Measurements from ENCODE around the gene CATSPER3.
A peak's percentile ranks its signal among the peaks of the same experiment; 100 is the strongest.

Gene CATSPER3

DNA sequence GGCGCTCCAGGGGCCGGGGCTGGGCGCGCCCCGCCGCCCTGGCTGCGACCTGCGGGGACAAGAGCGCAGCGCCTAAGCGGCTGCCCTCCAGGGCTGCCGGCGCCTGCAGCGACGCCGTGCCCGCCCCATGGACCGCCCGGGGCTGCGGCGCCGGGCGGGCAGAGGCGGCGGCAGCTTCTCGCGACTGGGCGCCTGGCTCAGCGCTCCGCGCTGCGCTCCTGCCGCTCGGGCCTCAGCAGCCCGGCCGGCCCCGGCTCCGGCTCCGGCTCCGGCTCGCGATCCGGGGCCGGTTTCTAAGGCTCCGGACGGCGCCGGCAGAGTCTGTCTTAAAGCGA lies 66.2 kb downstream of the CATSPER3 start, which contains the start of gene PITX1:
Gene PITX1, minus strand, starts transcription at position 328 of the 335 bp plus-strand sequence. CDS start 347 bp downstream, outside the sequence.
- peaks cover 10 to 17% of the 10 kb centered on the region in 2 experiments for H3K4me1 ChIP-seq (ENCODE audit: control insufficient read depth in 1 of 2, insufficient read depth in 2 of 2, low read length in 2 of 2)
- H4K12ac ChIP-seq (ENCODE audit: low read depth, low read length) = no peak within 1 kb of the TSS
- no CpG with 5 or more reads among the region's 49 CpGs for WGBS (ENCODE audit: extremely low coverage, insufficient coverage, insufficient read length)
- H4K91ac ChIP-seq (ENCODE audit: low read depth, low read length) = no peak within 1 kb of the TSS
- H3K4ac ChIP-seq (ENCODE audit: low read depth, low read length) = no peak within 1 kb of the TSS
- no peak within 1 kb of the TSS for H2BK12ac ChIP-seq (ENCODE audit: low read length)
- no peak within 1 kb of the TSS for H3K18ac ChIP-seq (ENCODE audit: low read length)
- no peak within 1 kb of the TSS for H3K14ac ChIP-seq (ENCODE audit: low read length)
- peak within 1 kb of the TSS; percentile 71 for H3K4me2 ChIP-seq (ENCODE audit: low read length)
- peaks cover 14% of the 10 kb centered on the region for H3K9me3 ChIP-seq (ENCODE audit: insufficient read depth, low read depth, low read length)
- H3K36me3 ChIP-seq (ENCODE audit: control insufficient read depth in 1 of 2, insufficient read depth in 2 of 2, low read length in 2 of 2) = no peaks in the 10 kb centered on the region
- peak within 1 kb of the TSS; percentile 70 for H2AFZ ChIP-seq (ENCODE audit: insufficient read depth, low read length, poor library complexity)
- H3K9ac ChIP-seq (ENCODE audit: low read length) = no peak within 1 kb of the TSS
- peak within 1 kb of the TSS; percentile 51 for H3K4me3 ChIP-seq (ENCODE audit: low read depth, low read length)
- H2BK5ac ChIP-seq (ENCODE audit: low read depth, low read length, poor library complexity) = no peak within 1 kb of the TSS
- no peak within 1 kb of the TSS for H2BK120ac ChIP-seq (ENCODE audit: insufficient read depth, low read length, poor library complexity)
- H3K27ac ChIP-seq (ENCODE audit: low read depth, low read length) = no peak within 1 kb of the TSS
- no peaks in the 10 kb centered on the region for H3K79me2 ChIP-seq (ENCODE audit: control insufficient read depth, insufficient read depth, low read length, poor library complexity)
- H2AK5ac ChIP-seq (ENCODE audit: low read length) = no peak within 1 kb of the TSS
- H4K8ac ChIP-seq (ENCODE audit: low read depth, low read length) = no peak within 1 kb of the TSS
- peak; percentile 26 to 59 for DNase-seq
- H3K27me3 ChIP-seq (ENCODE audit: insufficient read depth, low read length) = peaks cover 87% of the 10 kb centered on the region
- no peaks in the 10 kb centered on the region for H3K79me1 ChIP-seq (ENCODE audit: low read length)
- H3K23ac ChIP-seq (ENCODE audit: low read length) = no peak within 1 kb of the TSS

DNA sequence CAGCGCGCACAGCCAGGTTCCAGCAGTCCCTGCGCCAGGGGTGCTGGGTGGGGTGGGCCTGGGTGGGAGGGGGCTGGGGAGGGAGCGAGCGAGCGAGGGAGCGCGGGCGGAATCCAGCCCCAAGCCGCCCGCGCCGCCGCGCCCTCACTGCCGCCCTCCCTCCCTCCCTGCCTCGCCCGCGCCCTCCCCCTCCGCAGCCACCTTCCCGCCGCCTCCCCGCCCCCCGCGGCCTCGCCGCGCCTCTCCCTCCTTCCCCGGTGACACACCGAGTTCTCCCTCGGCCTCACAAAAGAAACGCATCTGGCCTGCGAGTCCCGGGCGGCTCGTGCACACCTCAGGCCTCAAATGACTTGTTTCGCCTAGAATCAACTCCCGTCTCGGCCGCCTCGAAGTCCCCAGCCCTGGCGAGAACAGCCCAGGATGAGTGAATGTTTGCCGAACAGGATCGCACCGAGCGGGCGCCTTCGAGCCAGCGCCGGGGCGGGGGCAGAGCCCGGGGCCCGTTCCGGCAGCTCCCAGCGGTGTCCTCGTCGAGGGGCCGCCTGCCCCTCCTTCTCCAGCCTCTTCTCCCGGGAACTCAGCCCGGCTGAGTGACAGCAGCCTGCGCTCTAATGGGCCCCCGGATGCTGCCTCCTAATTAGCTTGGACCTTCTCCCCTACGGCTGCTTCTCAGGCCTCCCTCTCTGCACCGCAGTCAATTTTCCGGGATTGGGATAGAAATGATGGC lies 66.7 kb downstream of the CATSPER3 start:
- H3K14ac ChIP-seq (ENCODE audit: low read length) = no peak overlapping the region
- H4K8ac ChIP-seq (ENCODE audit: low read depth, low read length) = no peak overlapping the region
- H2BK12ac ChIP-seq (ENCODE audit: low read length) = no peak overlapping the region
- H3K9ac ChIP-seq (ENCODE audit: low read length) = no peak overlapping the region
- H3K27me3 ChIP-seq (ENCODE audit: insufficient read depth, low read length) = peaks cover 87% of the 10 kb centered on the region
- no peak overlapping the region for H3K18ac ChIP-seq (ENCODE audit: low read length)
- H2BK5ac ChIP-seq (ENCODE audit: low read depth, low read length, poor library complexity) = no peak overlapping the region
- no peaks in the 10 kb centered on the region for H3K79me2 ChIP-seq (ENCODE audit: control insufficient read depth, insufficient read depth, low read length, poor library complexity)
- H3K23ac ChIP-seq (ENCODE audit: low read length) = no peak overlapping the region
- H2BK120ac ChIP-seq (ENCODE audit: insufficient read depth, low read length, poor library complexity) = no peak overlapping the region
- H4K91ac ChIP-seq (ENCODE audit: low read depth, low read length) = no peak overlapping the region
- no CpG with 5 or more reads among the region's 65 CpGs for WGBS (ENCODE audit: extremely low coverage, insufficient coverage, insufficient read length)
- no peak overlapping the region for H2AK5ac ChIP-seq (ENCODE audit: low read length)
- H3K9me3 ChIP-seq (ENCODE audit: insufficient read depth, low read depth, low read length) = peaks cover 12% of the 10 kb centered on the region
- no peaks in the 10 kb centered on the region for H3K36me3 ChIP-seq (ENCODE audit: control insufficient read depth in 1 of 2, insufficient read depth in 2 of 2, low read length in 2 of 2)
- H4K12ac ChIP-seq (ENCODE audit: low read depth, low read length) = no peak overlapping the region
- no peaks in the 10 kb centered on the region for H3K79me1 ChIP-seq (ENCODE audit: low read length)
- H3K4me1 ChIP-seq (ENCODE audit: control insufficient read depth in 1 of 2, insufficient read depth in 2 of 2, low read length in 2 of 2) = peaks cover 12 to 16% of the 10 kb centered on the region in 2 experiments
- no peak overlapping the region for H3K27ac ChIP-seq (ENCODE audit: low read depth, low read length)
- H3K4ac ChIP-seq (ENCODE audit: low read depth, low read length) = no peak overlapping the region
- no peak for DNase-seq
- no peak overlapping the region for H2AFZ ChIP-seq (ENCODE audit: insufficient read depth, low read length, poor library complexity)
- peak overlapping the region; percentile 37 for H3K4me3 ChIP-seq (ENCODE audit: low read depth, low read length)
- peak overlapping the region; percentile 71 for H3K4me2 ChIP-seq (ENCODE audit: low read length)

DNA sequence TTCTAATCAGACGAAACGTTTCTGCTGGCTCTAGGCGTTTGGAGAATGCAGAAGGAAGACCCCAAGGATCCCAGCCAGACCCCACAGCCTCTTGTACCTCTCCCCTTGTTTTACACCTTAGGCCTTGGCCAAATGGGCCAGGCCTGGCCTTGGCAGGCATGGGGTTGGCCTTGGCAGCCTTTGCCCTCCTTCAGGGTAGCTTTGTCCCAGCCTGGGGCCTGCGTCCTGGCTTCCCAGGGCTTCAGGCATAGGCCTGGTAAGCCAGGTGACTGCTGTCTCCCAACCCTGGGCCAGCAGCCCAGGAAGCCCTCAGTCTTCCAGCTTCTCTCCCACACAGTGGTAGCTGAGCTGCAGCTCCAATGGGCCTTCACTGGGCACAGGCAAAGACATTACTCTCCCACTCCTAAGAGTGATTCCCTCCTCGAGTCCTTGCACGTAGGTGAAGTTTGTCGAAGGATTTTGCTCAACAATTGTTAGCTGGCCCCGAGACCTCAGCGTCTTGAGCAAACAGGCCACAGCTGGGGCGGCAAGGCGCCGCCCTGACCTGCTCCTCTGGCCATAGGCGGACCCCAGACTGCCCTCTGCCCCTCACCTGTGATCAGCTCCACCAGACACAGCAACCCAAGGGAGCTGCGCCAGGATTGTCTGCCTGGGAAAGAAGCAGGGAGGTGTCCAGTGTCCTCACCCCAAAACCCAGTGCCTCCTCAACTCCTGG lies 67.4 kb downstream of the CATSPER3 start:
- Histone ChIP-seq H3K27ac (ENCODE audit: low read depth, low read length) (no peak overlapping the region), H2BK5ac (ENCODE audit: low read depth, low read length, poor library complexity) (no peak overlapping the region), H3K4me3 (ENCODE audit: low read depth, low read length) (no peak overlapping the region), H3K14ac (ENCODE audit: low read length) (no peak overlapping the region), H3K79me2 (ENCODE audit: control insufficient read depth, insufficient read depth, low read length, poor library complexity) (no peaks in the 10 kb centered on the region), H4K91ac (ENCODE audit: low read depth, low read length) (no peak overlapping the region), H2BK12ac (ENCODE audit: low read length) (no peak overlapping the region), H2AK5ac (ENCODE audit: low read length) (no peak overlapping the region), H3K4me1 (ENCODE audit: control insufficient read depth in 1 of 2, insufficient read depth in 2 of 2, low read length in 2 of 2) (peaks cover 17 to 18% of the 10 kb centered on the region in 2 experiments), H3K9me3 (ENCODE audit: insufficient read depth, low read depth, low read length) (peaks cover 15% of the 10 kb centered on the region), H3K79me1 (ENCODE audit: low read length) (no peaks in the 10 kb centered on the region), H3K18ac (ENCODE audit: low read length) (no peak overlapping the region), H3K4ac (ENCODE audit: low read depth, low read length) (no peak overlapping the region), H4K12ac (ENCODE audit: low read depth, low read length) (no peak overlapping the region), H4K8ac (ENCODE audit: low read depth, low read length) (no peak overlapping the region), H3K4me2 (ENCODE audit: low read length) (peak overlapping the region; percentile 6), H3K36me3 (ENCODE audit: control insufficient read depth in 1 of 2, insufficient read depth in 2 of 2, low read length in 2 of 2) (no peaks in the 10 kb centered on the region), H3K9ac (ENCODE audit: low read length) (no peak overlapping the region), H2AFZ (ENCODE audit: insufficient read depth, low read length, poor library complexity) (no peak overlapping the region), H3K23ac (ENCODE audit: low read length) (no peak overlapping the region), H2BK120ac (ENCODE audit: insufficient read depth, low read length, poor library complexity) (no peak overlapping the region), H3K27me3 (ENCODE audit: insufficient read depth, low read length) (peaks cover 91% of the 10 kb centered on the region)
- no CpG with 5 or more reads among the region's 14 CpGs for WGBS (ENCODE audit: extremely low coverage, insufficient coverage, insufficient read length)
- no peak for DNase-seq

DNA sequence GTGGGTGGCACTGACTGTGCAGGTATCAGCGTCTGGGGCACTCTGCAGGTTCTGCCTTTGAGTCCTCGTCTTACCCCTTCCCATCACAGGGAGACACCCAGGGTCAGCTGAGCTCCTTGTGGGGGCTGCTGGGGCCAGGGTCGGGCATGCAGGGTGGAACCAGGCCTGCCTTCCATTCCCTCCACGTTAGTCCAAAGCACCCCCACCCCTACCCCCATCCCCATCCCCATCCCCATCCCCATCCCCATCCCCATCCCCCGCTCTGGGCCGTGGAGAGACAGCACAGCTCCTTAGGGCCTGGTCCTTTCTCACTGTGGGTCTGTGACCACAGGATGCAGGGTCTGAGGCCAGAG lies 67.9 kb downstream of the CATSPER3 start:
- Histone ChIP-seq H3K36me3 (ENCODE audit: control insufficient read depth in 1 of 2, insufficient read depth in 2 of 2, low read length in 2 of 2) (no peaks in the 10 kb centered on the region), H3K9ac (ENCODE audit: low read length) (no peak overlapping the region), H4K91ac (ENCODE audit: low read depth, low read length) (no peak overlapping the region), H3K4me1 (ENCODE audit: control insufficient read depth in 1 of 2, insufficient read depth in 2 of 2, low read length in 2 of 2) (peaks cover 17 to 22% of the 10 kb centered on the region in 2 experiments), H3K79me1 (ENCODE audit: low read length) (no peaks in the 10 kb centered on the region), H2AFZ (ENCODE audit: insufficient read depth, low read length, poor library complexity) (no peak overlapping the region), H3K4me3 (ENCODE audit: low read depth, low read length) (no peak overlapping the region), H3K4ac (ENCODE audit: low read depth, low read length) (no peak overlapping the region), H4K8ac (ENCODE audit: low read depth, low read length) (no peak overlapping the region), H3K27ac (ENCODE audit: low read depth, low read length) (no peak overlapping the region), H2AK5ac (ENCODE audit: low read length) (no peak overlapping the region), H3K79me2 (ENCODE audit: control insufficient read depth, insufficient read depth, low read length, poor library complexity) (no peaks in the 10 kb centered on the region), H4K12ac (ENCODE audit: low read depth, low read length) (no peak overlapping the region), H3K27me3 (ENCODE audit: insufficient read depth, low read length) (peaks cover 91% of the 10 kb centered on the region), H2BK12ac (ENCODE audit: low read length) (no peak overlapping the region), H3K9me3 (ENCODE audit: insufficient read depth, low read depth, low read length) (peaks cover 21% of the 10 kb centered on the region), H3K18ac (ENCODE audit: low read length) (no peak overlapping the region), H3K4me2 (ENCODE audit: low read length) (no peak overlapping the region), H2BK5ac (ENCODE audit: low read depth, low read length, poor library complexity) (no peak overlapping the region), H2BK120ac (ENCODE audit: insufficient read depth, low read length, poor library complexity) (no peak overlapping the region), H3K23ac (ENCODE audit: low read length) (no peak overlapping the region), H3K14ac (ENCODE audit: low read length) (no peak overlapping the region)
- no CpG with 5 or more reads among the region's 6 CpGs for WGBS (ENCODE audit: extremely low coverage, insufficient coverage, insufficient read length)
- no peak for DNase-seq

Data from trophoblast cell (in vitro differentiated cells and primary cell).